Endometrium (tissue), 2 donors: ENCODE measurements around the gene NCS1.

ENCODE experiments used
- FAIRE-seq: peaks from 2 replicates; lab custom pipeline; 2012; peaks lifted over from hg19 to GRCh38; lab: Jason Lieb, UNC
- donor health status: control.
- donor health status: control.

The NCS1 gene

GRCh38 chr9:130214776-130215340 is 42.7 kb downstream of the NCS1 start:
- FAIRE-seq = no peak

DNA sequence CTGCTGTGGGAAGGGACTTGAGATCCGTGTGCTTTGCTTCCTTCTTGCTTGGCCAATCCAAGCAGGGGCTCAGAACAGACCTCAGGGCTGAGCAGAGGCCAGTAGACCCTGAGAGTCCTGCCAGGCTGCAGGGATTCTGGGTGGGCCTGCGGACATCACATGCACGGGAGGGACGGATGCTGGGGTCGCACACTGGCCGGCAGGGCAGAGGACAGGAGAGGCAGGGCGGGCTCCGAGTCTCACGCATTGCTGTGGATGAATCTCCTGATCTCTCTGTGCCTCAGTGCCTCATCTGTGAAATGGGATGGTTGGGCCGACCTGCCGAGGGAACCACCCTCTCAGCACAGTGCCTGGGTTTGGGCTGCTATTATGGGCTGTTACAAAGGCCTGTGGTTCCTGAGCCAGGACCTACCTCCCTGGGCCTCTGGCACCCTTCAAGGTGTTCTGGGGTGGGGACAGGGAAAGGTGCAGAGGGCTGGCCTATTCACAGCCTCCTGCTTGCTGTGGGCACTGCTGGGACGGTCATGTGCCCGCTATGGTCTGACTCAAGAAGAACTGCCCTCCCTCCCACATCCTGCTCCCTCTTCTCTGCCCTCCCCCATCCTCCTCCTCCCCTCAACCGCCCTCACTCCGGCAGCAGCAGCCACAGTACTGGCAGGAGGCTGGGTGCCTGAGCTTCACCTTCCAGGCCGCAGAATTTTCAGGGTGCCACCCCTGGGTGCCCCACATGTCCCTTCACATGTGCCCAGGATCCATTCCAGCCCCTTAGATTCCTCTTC is 43.3 kb downstream of the NCS1 start:
- no peak for FAIRE-seq

DNA sequence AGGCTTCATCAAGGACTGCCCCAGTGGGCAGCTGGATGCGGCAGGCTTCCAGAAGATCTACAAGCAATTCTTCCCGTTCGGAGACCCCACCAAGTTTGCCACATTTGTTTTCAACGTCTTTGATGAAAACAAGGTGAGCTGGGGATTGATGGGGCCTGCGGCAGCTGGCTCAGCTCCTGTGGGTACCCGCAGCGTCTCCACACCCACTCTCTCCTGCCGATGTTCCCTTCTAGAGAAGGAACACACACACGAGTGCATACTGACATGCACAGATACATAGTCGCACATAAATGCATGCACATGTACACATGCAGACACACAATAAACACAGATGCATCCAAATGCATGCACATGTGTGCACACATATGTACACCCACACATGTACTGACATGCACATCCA is 45.6 kb downstream of the NCS1 start:
- FAIRE-seq = no peak

DNA sequence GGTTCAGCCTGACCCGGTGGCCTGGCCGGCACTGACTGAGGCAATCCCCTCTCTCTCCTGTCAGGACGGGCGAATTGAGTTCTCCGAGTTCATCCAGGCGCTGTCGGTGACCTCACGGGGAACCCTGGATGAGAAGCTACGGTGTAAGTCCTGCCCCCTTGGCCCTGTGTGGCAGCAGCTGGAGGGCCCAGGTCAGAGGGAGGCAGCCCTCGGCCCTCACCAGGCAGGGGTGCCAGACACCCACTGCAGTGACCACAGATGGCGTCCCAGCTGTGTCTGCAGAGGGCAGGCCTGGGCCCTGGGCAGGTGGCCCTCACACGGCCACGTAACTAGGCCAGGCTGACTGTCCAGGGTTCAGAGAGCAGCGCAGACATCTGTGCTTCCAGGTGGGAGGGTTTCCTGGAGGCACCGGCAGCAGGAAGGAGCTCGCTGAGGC is 47.5 kb downstream of the NCS1 start:
- no peak for FAIRE-seq

DNA sequence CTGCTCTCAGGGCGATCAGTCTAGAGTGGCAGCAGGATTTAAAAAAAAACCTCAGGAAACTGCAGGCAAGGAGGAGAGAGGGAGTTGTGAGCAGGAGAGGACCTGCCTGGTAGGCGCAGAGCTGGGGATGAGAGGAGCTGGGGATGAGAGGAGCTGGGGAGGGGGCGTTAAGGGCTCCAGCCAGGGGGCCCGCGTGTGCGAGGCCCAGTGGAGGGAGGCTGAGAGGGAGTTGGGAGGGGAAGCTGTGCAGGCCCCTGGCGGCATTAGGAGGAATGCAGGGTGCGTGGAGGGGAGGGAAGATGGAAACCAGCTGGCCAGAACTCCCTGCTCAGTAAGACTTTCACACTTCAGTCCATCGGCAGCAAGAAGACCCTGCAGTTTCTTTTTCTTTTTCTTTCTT is 48.1 kb downstream of the NCS1 start:
- FAIRE-seq = no peak

GRCh38 chr9:130222833-130223232 is 50.6 kb downstream of the NCS1 start:
- FAIRE-seq = no peak

- no peak for FAIRE-seq
These were observed 52.9 kb downstream of the NCS1 start for GRCh38 chr9:130225071-130225470.

GRCh38 chr9:130225586-130225985 is 53.4 kb downstream of the NCS1 start:
- no peak for FAIRE-seq

- FAIRE-seq = no peak
These were observed 53.9 kb downstream of the NCS1 start for GRCh38 chr9:130226112-130226511.

DNA sequence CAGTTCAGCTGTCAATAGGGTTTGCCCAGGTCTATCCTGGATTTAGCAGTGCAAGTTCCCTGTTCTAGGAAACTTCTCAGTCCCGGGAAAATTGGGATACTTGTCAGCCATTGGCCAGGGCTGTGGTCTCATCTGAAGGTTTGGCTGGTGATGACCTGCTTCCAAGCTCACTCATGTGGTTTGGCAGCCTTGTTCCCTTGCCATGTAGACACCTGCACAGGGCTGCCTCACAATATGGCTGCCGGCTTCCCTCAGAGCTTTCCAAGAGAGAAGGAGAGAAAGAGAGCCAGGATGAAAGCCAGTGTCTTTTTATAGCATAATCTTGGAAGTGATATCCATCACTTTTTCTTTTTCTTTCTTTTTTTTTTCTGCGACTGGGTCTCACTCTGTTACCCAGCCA is 55.6 kb downstream of the NCS1 start:
- no peak for FAIRE-seq

- FAIRE-seq = no peak
These were observed 57.6 kb downstream of the NCS1 start for GRCh38 chr9:130229759-130230158.

DNA sequence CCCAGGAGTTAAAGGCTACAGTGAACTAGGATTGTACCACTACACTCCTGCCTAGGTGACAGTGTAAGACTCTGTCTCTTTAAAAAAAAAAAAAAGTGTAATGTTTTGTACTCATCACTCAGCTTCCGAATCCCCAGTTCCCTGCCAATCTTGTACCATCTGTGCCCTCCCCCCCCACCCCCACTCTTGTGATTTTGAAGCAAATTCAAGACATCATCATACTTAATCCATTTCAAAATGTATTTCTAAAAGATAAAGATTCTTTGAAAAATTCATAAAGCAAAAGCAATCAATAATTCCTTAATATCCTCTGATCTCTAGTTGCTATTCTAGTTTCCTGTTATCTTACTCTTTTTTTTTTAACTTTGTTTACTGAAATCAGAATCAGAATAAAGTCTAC is 58.4 kb downstream of the NCS1 start:
- no peak for FAIRE-seq

DNA sequence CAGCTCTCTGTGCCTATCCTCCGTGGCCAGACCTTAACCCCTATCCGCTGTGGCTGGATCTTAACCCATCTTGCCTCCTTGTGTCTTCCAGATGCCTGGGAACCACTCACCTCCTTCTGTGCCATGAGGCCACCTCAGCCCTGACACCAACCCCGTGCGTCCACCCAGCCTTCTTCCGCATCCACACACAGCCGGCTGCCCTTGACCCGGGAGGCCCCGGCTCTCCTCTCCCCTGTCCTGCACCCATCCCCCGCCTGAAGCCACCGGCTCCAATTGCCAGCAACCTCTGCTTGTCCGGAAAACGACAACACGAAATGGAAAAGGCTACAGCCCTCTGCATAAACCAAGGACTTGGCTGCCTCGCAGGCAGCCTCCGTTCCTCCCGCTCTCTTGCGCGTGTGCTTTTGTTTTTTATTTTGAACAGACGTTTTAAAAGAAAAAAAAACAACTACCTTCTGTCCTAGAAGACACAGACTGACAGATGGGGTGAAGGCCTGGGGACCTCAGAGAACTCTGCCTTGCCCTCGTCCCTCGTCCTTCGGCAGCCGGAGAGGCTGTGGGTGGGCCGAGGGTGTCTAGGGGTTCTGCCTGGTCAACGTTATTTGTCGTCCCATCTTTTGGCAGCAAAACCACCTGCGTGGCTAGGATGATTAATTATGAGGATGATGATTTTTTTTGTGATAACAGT is 60.8 kb downstream of the NCS1 start:
- FAIRE-seq = no peak

GRCh38 chr9:130233587-130233945 is 61.4 kb downstream of the NCS1 start:
- no peak for FAIRE-seq

DNA sequence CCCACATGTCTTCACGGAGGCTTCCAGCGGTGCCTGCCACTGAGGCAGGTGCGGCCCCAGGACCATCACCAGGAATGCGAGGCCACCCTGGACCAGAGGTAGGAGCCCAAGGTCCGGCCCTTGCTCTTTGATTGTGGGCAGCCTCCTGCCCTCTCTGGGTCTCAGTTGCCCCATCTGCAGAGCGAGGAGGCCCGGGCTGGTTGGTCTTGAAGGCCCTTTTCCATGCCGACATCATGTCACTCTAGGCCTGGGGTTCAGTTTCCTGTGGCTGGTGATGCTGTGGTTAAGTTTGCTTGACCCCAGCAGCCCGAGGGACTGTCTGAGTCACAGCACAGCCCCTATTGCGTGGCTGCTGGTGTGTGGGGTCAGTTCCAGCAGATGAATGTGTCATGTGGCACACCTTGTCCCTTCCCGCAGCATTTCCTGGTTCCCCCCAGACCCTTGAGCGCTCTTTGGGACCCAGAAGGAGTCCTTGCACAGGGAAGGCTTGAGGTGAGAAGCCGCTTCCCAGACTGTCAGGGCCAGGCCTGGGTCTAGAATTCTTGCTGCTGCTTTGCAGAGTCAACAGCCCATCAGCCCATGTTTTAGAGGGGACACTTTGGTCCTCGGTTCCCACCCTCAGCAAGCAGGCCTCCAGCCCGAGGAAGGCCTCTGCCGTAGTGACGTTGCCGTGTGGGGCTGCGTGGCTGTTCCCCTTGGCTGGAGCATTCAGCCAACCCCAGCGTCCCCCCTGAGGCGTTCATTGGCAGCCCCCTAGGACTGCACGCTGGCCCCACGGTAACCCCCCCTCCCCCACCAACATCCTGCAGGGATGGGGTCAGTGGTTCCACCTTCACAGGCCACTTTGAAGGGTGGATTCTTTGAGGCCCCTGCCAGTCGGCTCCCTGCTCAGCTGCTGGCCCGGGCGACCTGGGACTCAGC is 62.4 kb downstream of the NCS1 start:
- FAIRE-seq = no peak

GRCh38 chr9:130235558-130236435 is 63.6 kb downstream of the NCS1 start:
- FAIRE-seq = no peak

DNA sequence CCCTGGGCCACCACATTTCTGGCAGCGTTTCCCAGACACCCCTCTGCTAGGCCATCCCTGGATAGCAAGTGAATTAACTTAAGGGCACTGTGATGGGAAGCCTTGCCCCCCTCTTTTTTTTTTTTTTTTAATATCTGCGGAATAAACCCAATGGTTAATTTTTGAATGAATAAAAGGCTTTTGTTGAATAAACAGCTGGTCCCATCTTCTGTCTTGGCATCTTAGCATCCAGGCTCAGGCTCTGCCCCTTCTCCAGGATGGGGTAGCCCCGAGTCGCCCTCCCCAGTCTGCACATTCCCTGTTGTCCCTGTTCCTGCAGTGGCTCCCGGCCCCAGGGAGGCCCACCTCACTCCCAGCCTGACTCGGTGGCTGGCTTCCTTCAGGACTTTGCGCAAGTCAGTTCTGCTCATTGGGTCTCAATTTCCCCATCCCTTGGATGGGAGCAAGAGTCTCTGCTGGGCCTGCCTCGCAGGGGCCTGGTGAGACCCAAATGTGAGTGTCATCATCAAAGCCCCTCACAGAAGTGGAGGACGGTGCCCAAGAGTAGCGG is 64.3 kb downstream of the NCS1 start:
- no peak for FAIRE-seq

DNA sequence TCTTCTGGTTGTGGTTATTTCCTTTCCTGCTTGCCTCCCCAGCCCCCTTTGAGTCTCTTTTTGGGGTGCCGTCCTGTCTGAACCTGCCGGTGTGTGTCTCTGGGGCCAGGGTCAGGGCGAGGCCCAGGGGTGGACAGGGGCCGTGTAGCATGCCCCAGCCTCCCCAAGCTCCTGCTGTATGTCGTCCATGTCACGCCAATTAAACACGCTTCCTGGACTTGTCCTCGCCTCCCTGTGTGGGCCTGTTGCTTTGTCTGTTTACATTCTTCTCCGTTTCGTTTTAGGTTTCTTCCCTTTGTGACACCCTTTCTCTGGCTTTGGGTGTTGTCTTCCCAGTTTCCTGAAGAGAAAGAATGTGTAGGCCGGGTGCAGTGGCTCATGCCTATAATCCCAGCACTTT is 64.9 kb downstream of the NCS1 start:
- no peak for FAIRE-seq

DNA sequence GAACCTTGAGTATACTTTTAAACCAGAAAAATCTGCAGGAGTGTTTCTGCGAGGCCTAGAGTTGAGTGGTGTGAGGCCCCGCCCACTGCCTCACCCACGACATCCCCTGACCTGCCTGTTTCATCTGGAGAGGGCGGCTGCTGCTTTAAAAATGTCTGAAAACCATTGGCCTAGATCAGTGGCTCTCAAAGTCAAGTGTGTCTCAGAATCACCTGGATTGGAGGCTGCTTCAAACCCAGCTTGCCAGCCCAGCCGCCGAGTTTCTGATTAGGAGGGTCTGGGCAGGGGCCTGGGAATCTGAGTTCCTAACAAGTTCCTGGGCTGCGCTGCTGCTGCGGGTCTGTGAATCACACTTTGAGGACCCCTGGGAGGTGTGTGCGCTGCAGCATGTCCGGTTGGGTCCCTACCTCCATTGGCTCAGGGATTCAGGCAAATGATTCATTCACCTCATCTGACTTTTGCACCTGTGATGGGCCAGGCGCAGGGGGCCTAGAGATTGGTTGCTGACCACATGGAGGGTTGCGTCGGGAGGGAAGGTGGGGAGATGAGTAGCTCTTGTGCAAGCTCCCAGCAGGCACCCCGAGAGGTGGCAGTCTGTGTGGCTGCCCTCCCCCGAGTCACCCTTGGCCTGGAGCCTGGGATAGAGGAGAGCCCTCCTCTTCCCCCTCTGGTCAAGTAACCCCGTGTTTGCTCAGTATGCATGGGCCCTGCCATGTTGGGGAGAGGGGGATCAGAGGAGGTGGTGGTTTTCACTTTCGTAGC is 65.7 kb downstream of the NCS1 start:
- FAIRE-seq = no peak

DNA sequence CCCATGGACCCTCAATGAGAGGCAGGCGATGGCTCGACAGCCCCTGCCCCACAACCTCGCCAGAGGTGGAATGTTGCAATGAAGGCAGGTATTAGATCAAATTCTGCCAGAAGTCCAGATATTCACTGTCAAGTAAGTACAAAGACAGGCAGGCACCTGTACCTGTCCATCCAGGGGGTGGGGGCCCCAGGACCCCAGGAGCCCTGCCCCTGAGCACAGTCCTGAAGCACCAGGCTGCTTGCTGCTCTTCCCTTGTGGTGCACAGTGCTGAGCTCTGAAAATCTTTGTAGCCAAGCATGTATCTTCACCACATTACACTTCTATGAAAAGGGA is 67.1 kb downstream of the NCS1 start:
- FAIRE-seq = no peak
